GM21717 (cell line): ENCODE results near the gene PDIA5.
"Not testable (repeated sequence)": the region's sequence is repeated elsewhere in the genome, so short reads cannot be mapped to it uniquely, and the experiment has no call there.

Experiments
- ATAC-seq: cut with Tn5 transposase; IDR thresholded peaks from one replicate; pipeline ENCODE4 v1.9.1; 2021; ENCODE audit warnings: mild to moderate bottlenecking, moderate library complexity; ENCODE audit not compliant: unreplicated experiment

The PDIA5 gene

DNA sequence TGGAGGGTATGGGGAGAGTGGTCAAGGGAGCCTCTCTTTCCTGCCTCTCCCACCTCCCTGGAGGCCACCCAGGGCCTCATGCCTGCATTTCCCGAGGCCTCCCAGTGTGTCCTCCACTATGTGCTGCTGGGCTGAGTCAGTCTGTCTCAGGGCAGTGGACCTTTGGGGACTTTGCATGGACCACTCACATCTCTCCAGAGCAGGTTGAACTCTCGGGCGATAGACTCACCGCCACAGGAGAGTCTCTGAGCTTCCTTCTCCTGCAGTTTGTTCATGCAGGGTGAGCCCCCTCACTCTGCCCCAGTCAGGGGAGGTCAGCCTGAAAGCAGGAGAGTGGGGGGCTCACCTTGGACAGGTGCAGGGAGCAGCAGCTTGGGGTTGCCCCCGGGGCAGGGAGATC is 74.5 kb downstream of the PDIA5 start:
- no peak for ATAC-seq

DNA sequence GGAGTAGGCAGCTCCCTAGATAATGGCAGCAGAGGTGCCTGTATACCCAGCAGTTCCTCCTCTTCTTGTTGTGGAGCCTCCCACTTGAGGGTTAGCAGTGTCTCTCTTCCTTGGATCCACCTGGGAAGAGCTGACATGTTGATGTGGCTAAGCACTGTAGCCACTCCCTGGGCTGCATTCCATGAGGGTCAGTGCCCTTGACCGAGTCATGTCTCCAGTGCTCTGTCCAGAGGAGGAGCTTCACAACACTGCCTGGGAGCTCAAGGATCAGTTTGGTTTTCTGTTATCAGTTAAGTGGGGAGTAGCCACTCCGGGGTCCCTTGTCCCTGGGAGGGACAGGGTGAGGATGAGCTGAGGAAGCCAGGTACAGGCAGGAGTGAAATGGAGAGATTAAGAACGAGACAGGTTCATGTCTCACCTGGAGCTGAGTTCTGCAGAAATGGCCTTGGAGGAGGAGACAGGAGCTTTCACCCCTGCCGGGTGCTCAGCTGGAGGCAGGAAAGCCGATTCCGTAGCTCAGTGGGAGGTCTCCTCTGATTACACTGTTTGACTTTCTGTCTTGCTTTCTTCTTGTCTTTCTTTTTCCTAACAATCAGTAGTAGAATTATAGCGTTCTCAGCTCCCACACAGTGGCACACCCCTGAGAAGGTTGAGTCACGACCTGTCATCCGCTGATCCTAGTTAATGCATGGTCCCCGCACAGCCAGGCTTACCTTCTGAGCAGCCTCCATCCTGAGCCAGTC is 77.0 kb downstream of the PDIA5 start:
- no peak for ATAC-seq

DNA sequence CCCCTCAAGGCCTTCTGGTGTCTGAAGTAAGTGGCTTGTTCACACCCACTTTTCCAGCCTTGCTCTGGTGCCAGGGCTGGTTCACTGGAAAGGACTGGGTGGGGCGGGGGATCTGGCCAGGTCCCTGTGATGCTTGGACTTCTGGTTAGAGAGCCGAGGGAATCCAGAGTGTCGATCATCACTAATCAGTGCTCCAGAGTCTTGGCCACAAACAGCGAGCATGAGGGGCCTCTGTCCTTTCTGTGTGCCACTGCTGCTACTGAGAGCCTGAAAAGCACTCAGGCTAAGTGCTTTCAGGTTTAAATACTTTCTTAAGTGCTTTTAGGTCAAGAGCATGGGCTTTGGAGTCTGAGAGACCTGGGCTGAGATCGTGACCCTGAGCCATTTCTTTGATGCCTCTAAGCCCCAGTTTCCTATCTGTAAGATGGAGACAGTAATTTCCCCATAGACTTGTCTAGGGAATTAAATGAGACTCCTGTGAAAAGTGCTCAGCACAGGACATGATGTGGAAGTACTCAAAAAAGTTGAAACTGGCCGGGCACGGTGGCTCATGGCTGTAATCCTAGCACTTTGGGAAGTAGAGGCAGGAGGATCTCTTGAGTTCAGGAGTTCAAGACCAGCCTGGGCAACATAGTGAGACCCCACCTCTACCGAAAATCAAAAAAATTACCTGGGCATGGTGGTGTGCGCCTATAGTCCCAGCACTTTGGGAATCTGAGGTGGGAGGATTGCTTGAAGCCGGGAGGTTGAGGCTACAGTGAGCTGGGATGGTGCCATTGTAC is 81.1 kb downstream of the PDIA5 start:
- no peak for ATAC-seq

GRCh38 chr3:123148772-123149171 is 81.9 kb downstream of the PDIA5 start:
- ATAC-seq: no peak

DNA sequence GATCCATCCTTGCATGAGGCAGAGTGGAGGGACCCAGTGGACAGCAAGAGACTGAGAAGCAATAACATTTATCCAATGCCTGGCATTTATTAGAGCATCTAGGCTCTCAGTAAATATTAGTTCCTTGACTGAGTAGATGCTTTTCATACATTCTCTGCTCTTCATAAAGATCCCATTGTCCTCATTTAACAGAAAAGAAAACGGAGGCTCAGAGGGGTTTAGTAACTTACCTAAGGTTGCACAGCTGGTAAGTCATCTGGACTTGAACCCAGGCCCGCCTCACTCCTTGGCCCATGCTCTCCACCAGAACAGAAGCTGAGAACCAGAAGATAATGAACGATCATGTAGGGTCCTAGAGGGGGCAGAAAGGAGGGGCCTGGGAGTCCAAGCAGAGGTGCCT is 82.7 kb downstream of the PDIA5 start:
- no peak for ATAC-seq

DNA sequence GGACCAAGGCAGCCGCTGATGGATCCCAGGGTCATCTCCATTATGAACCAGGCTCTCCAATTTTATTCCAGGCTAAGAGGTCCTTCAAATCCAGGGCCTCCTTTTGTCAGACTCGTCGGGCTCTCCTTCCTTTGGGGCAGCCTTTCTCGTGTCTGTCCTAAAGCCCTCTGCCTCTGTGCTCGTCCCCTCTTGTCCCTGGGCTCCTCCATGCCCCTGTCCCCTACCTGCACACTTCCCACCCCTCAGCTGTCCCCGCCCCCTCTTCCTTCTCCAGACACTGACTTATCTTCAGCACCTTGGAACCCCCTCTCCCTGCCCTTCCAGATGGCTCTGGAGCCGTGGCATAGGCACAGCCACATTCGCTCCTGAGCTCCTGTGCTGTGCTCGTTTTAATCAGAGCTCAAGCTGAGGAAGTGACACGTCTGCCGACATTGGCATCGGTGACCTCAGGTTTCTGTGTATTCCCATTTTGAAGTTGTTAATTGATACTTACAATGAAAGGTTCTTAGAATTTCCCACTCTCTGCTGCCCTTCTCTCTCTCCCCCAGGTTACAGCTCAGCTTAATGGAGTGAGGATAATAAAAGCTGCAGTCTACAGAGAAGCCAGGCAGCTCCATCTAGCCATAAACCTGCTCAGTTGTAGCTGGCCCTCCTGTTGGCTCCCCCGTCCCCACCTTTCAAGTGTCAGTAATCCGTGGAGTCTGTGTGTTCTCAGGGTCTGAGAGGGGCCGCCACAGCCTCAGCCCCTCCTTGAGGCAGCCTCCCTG is 83.8 kb downstream of the PDIA5 start:
- ATAC-seq: no peak

DNA sequence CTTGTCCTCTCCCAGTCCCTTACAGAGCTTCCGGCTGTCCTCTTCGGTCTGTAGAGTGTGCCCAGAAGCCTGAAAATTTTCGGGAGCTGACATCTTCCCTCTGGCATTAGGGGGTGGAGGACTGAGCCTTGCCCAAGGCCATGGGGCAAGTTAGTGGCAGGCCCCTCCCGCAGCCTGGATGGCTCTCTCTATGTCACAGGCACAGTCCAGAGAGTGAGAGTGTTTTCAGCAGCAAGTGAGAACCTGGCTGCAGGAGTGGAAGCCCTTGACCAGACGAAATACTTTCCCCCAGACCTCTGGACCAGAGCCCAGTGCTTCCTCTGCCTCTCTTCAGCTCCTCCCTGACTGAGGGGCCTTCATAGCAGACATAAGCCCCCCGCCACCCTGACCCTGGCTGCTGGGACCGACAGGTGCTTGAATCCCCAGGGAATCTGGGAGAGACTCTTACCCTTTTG is 84.5 kb downstream of the PDIA5 start:
- ATAC-seq: no peak

- not testable (repeated sequence) for ATAC-seq
These were observed 85.1 kb downstream of the PDIA5 start for GRCh38 chr3:123151853-123152420.

GRCh38 chr3:123152687-123153086 is 85.9 kb downstream of the PDIA5 start:
- ATAC-seq: no peak

GRCh38 chr3:123153125-123154019 is 86.5 kb downstream of the PDIA5 start:
- ATAC-seq: no peak

DNA sequence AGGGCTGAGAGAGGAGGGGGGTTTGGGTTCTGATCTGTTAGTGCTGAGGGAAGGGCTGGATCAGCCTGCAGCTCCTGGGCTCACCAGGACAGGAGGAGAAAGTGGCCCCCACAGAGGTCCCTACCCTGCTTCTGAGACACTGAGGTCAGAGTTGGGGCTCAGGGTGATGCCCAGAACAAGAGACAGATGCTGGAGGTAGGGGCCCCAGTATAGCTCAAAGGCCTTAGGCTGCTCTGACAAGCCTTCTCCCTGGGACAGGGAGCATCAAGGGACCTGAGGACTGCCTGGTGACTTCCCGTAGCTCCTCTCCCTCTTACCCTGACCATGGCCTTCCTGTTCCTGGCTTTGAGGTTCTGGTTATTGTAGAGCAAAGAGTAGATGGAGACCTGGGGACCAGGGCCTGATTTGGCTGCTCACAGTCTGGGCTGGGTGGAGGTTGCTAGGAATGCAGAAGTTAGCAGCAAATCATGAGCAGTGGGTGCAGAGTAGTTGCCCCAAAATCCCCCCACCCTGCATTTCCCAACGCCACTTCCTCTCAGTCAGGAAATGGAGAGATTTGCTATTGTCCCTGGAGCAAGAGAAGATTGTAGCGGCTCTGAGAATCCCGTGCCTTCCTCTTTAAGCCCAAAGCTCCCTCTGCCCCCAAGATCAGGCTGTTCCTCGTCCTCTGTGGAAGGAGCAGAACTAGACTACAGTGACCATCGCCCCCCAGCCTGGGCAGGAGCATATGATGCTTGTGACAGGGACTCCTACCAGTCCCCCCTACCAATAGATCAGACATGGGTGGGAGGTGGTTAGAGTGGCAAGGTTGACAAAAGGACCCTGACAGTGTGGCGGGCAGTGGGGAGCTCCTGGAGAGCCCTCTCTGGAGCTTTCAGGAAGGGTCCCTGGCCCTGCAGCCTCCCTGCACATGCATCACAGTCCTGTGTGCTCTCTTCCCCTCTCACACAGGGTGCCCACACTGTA is 87.5 kb downstream of the PDIA5 start:
- no peak for ATAC-seq

DNA sequence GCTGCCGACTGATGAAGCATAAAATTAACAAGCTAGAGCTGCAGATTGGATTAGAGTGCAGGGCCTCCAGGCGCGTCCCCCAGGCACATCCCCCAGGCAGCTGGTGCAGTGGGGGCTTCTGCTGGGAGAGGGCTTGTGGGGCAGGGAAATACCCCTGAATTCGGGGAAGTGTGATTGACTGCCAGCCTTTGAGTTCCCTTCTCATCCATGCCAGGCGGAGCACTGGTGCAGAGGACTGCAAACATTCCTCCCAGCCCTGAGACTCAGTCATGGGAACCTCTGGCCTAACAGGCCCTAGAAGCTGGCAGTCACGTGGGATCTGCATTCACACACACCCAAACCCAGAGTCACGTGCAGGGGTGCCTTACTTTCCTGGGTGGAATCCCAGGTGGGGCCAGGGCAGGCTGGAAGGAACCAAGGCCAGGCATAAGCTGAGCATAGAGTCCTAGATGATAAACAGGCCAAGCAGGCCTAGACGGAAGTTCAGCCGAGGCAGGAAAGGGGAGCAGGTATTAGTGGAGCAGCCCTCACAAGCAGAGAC is 88.7 kb downstream of the PDIA5 start:
- no peak for ATAC-seq

DNA sequence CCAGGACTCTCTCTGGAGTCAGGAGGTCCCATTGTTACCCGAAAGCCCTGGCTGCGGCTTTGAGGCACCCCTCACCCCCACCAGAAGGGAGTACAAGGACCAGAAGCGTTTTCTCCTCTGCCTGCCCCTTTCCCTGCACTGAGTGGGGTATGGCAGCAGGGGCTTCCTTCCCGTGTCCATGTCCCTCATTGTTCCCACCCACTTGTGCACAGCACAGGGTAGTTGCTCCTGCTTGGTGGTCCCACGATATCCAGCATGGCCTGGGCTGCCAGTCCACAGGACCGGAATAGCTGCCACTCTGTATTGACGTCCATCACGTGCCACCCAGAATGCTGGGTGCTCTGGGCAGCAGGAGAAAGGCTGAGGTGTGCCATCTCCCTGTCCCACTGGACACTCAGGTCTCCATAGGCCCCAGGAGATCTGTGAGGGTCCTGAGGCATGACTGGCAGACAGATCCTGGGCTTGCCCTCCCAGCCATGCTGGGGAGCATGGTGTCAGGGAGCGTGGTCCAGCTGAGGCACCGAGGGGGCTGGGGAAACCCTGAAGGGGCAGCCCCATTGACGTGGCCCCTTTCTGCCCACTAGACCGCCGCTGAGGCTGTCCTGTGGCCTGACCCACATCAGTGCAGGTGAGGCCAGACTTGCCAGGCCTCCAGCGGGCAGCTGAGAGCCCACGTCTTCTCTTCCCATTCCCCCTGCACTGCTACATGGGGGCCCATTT is 89.6 kb downstream of the PDIA5 start:
- no peak for ATAC-seq

- ATAC-seq: no peak
These were observed 90.4 kb downstream of the PDIA5 start for GRCh38 chr3:123157209-123157597.

DNA sequence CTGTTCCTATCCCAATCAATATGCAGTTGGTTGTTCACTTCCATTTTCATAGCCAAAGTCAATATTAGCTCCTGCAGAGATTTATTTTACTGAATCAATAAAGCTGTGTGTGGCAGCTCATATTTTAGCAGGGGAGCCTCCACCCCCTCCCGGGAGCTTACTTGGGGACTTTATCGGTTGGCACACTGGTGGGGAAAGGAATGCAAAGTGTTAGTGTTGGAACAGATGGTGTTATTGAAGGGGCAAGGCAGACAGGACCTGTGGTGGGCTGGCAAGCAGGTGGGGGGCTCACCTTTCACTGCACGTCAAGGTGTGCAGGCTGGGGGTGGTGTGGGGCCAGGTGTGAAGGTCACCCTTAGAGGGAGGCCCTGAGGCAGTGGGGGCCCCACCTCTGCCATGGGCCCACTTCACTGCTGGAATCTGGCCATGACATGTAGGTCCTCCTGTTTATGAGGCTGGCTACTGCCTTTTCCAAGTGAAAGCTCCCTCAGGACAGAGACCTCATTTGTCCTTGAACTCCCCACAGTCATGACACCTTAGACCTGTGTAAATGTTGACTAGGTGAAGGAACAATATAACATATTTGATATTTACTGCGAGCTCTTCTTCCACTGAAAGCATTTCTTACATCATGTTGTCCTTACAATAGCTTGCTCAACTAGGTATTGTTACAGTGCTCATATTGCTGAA is 90.9 kb downstream of the PDIA5 start:
- no peak for ATAC-seq

GRCh38 chr3:123158330-123158729 is 91.5 kb downstream of the PDIA5 start:
- ATAC-seq: no peak

DNA sequence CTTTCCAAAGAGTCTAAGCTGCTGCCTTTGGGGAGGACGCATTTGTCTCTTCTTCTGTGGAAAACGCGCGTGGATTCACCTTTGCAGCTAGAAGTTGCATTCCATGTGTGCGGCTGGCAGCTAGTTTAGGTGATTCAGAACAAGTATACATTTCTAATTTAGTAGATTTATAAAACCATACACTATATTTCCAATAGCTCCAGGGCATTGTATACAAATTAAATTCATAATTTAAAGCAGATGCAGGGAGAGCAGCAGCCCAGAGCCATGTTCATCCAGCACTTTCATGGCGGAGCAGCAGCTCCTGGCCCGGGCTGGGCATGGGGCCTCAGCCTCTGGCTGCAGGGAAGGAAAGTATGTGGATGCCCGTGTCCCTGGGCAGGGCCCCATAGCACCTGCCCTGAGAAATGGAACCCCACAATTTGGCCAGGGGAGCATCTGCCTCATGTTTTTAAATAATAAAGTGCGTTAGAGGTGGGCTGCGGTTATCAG is 92.1 kb downstream of the PDIA5 start:
- ATAC-seq: no peak
